Measurements from ENCODE around the gene CYB561. TPM values are rescaled to one million over a fixed set of nuclear protein-coding genes. Genes with fewer than 3 reads are reported as not detected.

The CYB561 gene
- total RNA-seq, 1 experiment from 2014 or later: 35.1 TPM

DNA sequence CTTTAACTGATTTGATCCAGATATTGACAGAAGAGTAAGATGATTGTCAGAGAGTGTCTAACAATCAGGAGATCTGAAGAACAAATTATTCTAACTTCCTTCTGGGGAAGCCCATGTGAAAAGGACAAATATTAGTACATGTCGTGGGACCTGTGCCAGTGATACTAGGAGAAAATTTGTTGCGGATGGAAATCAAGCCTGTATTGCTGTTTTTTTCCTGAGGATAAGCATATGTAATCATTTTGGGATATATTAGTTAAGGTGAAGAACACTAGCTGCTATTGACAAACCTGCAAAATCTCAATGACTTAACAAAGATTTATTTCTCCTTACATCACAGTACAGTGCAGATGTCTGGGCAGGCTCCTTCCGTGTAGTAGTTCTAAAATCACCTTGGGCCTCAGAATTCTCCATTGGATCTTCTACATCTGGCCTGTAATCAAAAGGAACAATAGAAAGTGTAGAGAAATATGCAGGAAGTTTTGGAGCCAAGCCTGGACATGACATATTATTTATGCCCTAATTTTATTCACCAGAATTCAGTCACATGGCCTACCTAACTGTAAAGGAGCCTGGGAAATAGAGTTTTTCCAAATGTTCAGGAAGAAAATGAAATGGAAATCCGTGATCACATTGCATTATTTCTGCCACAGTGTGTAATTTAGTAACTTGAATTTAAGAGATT lies 58.3 kb downstream of the CYB561 start:
- DNase-seq (ENCODE audit: low spot score) (no peak), ATAC-seq (no peak)
- Mint-ChIP-seq H3K4me1 (no peaks in the 10 kb centered on the region), H3K27ac (no peak overlapping the region), H3K27me3 (ENCODE audit: low read depth) (no peaks in the 10 kb centered on the region), H3K4me3 (no peak overlapping the region), H3K9me3 (no peaks in the 10 kb centered on the region), H3K36me3 (no peaks in the 10 kb centered on the region)
- POLR2A ChIA-PET: no interaction called here
- CTCF ChIA-PET: no interaction called here
- TF ChIP-seq NFE2L1 (CRISPR knock-in tag; IDR thresholded peaks at IDR 0.05): no peak
- TF ChIP-seq, protein P1, sequence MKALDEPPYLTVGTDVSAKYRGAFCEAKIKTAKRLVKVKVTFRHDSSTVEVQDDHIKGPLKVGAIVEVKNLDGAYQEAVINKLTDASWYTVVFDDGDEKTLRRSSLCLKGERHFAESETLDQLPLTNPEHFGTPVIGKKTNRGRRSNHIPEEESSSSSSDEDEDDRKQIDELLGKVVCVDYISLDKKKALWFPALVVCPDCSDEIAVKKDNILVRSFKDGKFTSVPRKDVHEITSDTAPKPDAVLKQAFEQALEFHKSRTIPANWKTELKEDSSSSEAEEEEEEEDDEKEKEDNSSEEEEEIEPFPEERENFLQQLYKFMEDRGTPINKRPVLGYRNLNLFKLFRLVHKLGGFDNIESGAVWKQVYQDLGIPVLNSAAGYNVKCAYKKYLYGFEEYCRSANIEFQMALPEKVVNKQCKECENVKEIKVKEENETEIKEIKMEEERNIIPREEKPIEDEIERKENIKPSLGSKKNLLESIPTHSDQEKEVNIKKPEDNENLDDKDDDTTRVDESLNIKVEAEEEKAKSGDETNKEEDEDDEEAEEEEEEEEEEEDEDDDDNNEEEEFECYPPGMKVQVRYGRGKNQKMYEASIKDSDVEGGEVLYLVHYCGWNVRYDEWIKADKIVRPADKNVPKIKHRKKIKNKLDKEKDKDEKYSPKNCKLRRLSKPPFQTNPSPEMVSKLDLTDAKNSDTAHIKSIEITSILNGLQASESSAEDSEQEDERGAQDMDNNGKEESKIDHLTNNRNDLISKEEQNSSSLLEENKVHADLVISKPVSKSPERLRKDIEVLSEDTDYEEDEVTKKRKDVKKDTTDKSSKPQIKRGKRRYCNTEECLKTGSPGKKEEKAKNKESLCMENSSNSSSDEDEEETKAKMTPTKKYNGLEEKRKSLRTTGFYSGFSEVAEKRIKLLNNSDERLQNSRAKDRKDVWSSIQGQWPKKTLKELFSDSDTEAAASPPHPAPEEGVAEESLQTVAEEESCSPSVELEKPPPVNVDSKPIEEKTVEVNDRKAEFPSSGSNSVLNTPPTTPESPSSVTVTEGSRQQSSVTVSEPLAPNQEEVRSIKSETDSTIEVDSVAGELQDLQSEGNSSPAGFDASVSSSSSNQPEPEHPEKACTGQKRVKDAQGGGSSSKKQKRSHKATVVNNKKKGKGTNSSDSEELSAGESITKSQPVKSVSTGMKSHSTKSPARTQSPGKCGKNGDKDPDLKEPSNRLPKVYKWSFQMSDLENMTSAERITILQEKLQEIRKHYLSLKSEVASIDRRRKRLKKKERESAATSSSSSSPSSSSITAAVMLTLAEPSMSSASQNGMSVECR (CRISPR knock-in tag; IDR thresholded peaks at IDR 0.05; ENCODE audit: borderline replicate concordance): no peak
- TF ChIP-seq TEAD1 (CRISPR knock-in tag; IDR thresholded peaks at IDR 0.05): no peak
- TF ChIP-seq, protein P2, sequence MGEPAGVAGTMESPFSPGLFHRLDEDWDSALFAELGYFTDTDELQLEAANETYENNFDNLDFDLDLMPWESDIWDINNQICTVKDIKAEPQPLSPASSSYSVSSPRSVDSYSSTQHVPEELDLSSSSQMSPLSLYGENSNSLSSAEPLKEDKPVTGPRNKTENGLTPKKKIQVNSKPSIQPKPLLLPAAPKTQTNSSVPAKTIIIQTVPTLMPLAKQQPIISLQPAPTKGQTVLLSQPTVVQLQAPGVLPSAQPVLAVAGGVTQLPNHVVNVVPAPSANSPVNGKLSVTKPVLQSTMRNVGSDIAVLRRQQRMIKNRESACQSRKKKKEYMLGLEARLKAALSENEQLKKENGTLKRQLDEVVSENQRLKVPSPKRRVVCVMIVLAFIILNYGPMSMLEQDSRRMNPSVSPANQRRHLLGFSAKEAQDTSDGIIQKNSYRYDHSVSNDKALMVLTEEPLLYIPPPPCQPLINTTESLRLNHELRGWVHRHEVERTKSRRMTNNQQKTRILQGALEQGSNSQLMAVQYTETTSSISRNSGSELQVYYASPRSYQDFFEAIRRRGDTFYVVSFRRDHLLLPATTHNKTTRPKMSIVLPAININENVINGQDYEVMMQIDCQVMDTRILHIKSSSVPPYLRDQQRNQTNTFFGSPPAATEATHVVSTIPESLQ (CRISPR knock-in tag; IDR thresholded peaks at IDR 0.05): no peak
- TF ChIP-seq FOXP1 (CRISPR knock-in tag; IDR thresholded peaks at IDR 0.05; ENCODE audit: borderline replicate concordance): no peak
- TF ChIP-seq, protein P3, sequence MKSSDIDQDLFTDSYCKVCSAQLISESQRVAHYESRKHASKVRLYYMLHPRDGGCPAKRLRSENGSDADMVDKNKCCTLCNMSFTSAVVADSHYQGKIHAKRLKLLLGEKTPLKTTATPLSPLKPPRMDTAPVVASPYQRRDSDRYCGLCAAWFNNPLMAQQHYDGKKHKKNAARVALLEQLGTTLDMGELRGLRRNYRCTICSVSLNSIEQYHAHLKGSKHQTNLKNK (CRISPR knock-in tag; IDR thresholded peaks at IDR 0.05): no peak
- TF ChIP-seq ATF1 (CRISPR knock-in tag; IDR thresholded peaks at IDR 0.05): no peak
- TF ChIP-seq ZNF396 (CRISPR knock-in tag; IDR thresholded peaks at IDR 0.05; ENCODE audit: borderline replicate concordance): no peak
- no peak for TF ChIP-seq NR2C2 (CRISPR knock-in tag; IDR thresholded peaks at IDR 0.05)
- TF ChIP-seq, protein P4, sequence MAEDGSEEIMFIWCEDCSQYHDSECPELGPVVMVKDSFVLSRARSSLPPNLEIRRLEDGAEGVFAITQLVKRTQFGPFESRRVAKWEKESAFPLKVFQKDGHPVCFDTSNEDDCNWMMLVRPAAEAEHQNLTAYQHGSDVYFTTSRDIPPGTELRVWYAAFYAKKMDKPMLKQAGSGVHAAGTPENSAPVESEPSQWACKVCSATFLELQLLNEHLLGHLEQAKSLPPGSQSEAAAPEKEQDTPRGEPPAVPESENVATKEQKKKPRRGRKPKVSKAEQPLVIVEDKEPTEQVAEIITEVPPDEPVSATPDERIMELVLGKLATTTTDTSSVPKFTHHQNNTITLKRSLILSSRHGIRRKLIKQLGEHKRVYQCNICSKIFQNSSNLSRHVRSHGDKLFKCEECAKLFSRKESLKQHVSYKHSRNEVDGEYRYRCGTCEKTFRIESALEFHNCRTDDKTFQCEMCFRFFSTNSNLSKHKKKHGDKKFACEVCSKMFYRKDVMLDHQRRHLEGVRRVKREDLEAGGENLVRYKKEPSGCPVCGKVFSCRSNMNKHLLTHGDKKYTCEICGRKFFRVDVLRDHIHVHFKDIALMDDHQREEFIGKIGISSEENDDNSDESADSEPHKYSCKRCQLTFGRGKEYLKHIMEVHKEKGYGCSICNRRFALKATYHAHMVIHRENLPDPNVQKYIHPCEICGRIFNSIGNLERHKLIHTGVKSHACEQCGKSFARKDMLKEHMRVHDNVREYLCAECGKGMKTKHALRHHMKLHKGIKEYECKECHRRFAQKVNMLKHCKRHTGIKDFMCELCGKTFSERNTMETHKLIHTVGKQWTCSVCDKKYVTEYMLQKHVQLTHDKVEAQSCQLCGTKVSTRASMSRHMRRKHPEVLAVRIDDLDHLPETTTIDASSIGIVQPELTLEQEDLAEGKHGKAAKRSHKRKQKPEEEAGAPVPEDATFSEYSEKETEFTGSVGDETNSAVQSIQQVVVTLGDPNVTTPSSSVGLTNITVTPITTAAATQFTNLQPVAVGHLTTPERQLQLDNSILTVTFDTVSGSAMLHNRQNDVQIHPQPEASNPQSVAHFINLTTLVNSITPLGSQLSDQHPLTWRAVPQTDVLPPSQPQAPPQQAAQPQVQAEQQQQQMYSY (CRISPR knock-in tag; IDR thresholded peaks at IDR 0.05): no peak
- TF ChIP-seq, protein P5, sequence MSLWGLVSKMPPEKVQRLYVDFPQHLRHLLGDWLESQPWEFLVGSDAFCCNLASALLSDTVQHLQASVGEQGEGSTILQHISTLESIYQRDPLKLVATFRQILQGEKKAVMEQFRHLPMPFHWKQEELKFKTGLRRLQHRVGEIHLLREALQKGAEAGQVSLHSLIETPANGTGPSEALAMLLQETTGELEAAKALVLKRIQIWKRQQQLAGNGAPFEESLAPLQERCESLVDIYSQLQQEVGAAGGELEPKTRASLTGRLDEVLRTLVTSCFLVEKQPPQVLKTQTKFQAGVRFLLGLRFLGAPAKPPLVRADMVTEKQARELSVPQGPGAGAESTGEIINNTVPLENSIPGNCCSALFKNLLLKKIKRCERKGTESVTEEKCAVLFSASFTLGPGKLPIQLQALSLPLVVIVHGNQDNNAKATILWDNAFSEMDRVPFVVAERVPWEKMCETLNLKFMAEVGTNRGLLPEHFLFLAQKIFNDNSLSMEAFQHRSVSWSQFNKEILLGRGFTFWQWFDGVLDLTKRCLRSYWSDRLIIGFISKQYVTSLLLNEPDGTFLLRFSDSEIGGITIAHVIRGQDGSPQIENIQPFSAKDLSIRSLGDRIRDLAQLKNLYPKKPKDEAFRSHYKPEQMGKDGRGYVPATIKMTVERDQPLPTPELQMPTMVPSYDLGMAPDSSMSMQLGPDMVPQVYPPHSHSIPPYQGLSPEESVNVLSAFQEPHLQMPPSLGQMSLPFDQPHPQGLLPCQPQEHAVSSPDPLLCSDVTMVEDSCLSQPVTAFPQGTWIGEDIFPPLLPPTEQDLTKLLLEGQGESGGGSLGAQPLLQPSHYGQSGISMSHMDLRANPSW (CRISPR knock-in tag; conservative IDR thresholded peaks at IDR 0.05; ENCODE audit: low read depth): no peak

Measured in WTC11 (cell line).